ENCODE data around the gene UST. TPM values are rescaled to one million over a fixed set of nuclear protein-coding genes. Genes with fewer than 3 reads are reported as not detected.

Gene UST
- total RNA-seq, 2 experiments from 2014 or later, result 1.9 to 3.7 TPM

GRCh38 chr6:148999501-148999900, 252.7 kb downstream of the UST start:
- H3K9me3 ChIP-seq (ENCODE audit: control insufficient read depth in 1 of 2, insufficient read depth in 1 of 2, low read length in 2 of 2), result peaks cover 9 to 10% of the 10 kb centered on the region in 2 experiments
- CTCF ChIA-PET, result interaction anchor here (0.6 kb wide), 1 partner anchor 71 kb away, joined by 3 read pairs; no protein-coding TSS in a partner anchor
- H3K27me3 ChIP-seq (ENCODE audit: control insufficient read depth in 1 of 2, insufficient read depth in 2 of 2, low read length in 2 of 2), result no peaks in the 10 kb centered on the region
- Mint-ChIP-seq H3K4me1 (ENCODE audit: low read depth) (peaks cover 7% of the 10 kb centered on the region), H3K27ac (no peak overlapping the region), H3K27me3 (no peaks in the 10 kb centered on the region), H3K36me3 (ENCODE audit: low read depth) (peaks cover 6% of the 10 kb centered on the region), H3K4me3 (no peak overlapping the region), H3K9me3 (peaks cover 4% of the 10 kb centered on the region)
- POLR2A ChIA-PET, result no interaction called here
- intact Hi-C loops (cut with DNase I, micrococcal nuclease), result no loop called here
- no peak overlapping the region for H3K27ac ChIP-seq (ENCODE audit: low read depth in 1 of 2, low read length in 2 of 2)
- H3K36me3 ChIP-seq (ENCODE audit: insufficient read depth, low read length), result no peaks in the 10 kb centered on the region
- H3K4me3 ChIP-seq (ENCODE audit: low read length), result no peak overlapping the region
- DNase-seq (no peak), ATAC-seq (ENCODE audit: poor library complexity) (no peak)
- no peak for TF ChIP-seq CTCF (IDR thresholded peaks at IDR 0.05)
- peaks cover 9% of the 10 kb centered on the region for H3K4me1 ChIP-seq (ENCODE audit: insufficient read depth, low read length)

GRCh38 chr6:148999929-149000468, 253.2 kb downstream of the UST start:
- ChIA-PET CTCF (interaction anchor here (0.6 kb wide), 1 partner anchor 72 kb away, joined by 3 read pairs; no protein-coding TSS in a partner anchor), POLR2A (interaction anchor here (0.7 kb wide), 1 partner anchor 74 kb away, joined by 3 read pairs; no protein-coding TSS in a partner anchor)
- Mint-ChIP-seq H3K4me1 (ENCODE audit: low read depth) (peaks cover 7% of the 10 kb centered on the region), H3K27me3 (no peaks in the 10 kb centered on the region), H3K27ac (no peak overlapping the region), H3K36me3 (ENCODE audit: low read depth) (peaks cover 6% of the 10 kb centered on the region), H3K9me3 (peaks cover 4% of the 10 kb centered on the region), H3K4me3 (no peak overlapping the region)
- TF ChIP-seq CTCF (IDR thresholded peaks at IDR 0.05), result no peak
- DNase-seq (peak in 2 of 14 experiments; percentile 4 to 8), ATAC-seq (ENCODE audit: poor library complexity) (no peak)
- Histone ChIP-seq H3K9me3 (ENCODE audit: control insufficient read depth in 1 of 2, insufficient read depth in 1 of 2, low read length in 2 of 2) (peaks cover 9 to 10% of the 10 kb centered on the region in 2 experiments), H3K36me3 (ENCODE audit: insufficient read depth, low read length) (no peaks in the 10 kb centered on the region), H3K4me1 (ENCODE audit: insufficient read depth, low read length) (peaks cover 9% of the 10 kb centered on the region), H3K27me3 (ENCODE audit: control insufficient read depth in 1 of 2, insufficient read depth in 2 of 2, low read length in 2 of 2) (no peaks in the 10 kb centered on the region), H3K27ac (ENCODE audit: low read depth in 1 of 2, low read length in 2 of 2) (no peak overlapping the region), H3K4me3 (ENCODE audit: low read length) (no peak overlapping the region)
- intact Hi-C loops (cut with DNase I, micrococcal nuclease), result no loop called here

- H3K4me1 Mint-ChIP-seq (ENCODE audit: low read depth), result peaks cover 7% of the 10 kb centered on the region
- Histone ChIP-seq H3K4me3 (ENCODE audit: low read length) (no peak overlapping the region), H3K4me1 (ENCODE audit: insufficient read depth, low read length) (peaks cover 9% of the 10 kb centered on the region), H3K27ac (ENCODE audit: low read depth in 1 of 2, low read length in 2 of 2) (no peak overlapping the region), H3K9me3 (ENCODE audit: control insufficient read depth in 1 of 2, insufficient read depth in 1 of 2, low read length in 2 of 2) (peaks cover 9 to 10% of the 10 kb centered on the region in 2 experiments), H3K27me3 (ENCODE audit: control insufficient read depth in 1 of 2, insufficient read depth in 2 of 2, low read length in 2 of 2) (no peaks in the 10 kb centered on the region), H3K36me3 (ENCODE audit: insufficient read depth, low read length) (no peaks in the 10 kb centered on the region)
- no peak for DNase-seq
- no peak overlapping the region for H3K27ac Mint-ChIP-seq
- intact Hi-C loops (cut with DNase I, micrococcal nuclease), result no loop called here
- peaks cover 4% of the 10 kb centered on the region for H3K9me3 Mint-ChIP-seq
- H3K36me3 Mint-ChIP-seq (ENCODE audit: low read depth), result peaks cover 10% of the 10 kb centered on the region
- ChIA-PET CTCF (no interaction called here), POLR2A (no interaction called here)
- H3K27me3 Mint-ChIP-seq, result no peaks in the 10 kb centered on the region
- no peak overlapping the region for H3K4me3 Mint-ChIP-seq
- no peak for TF ChIP-seq CTCF (IDR thresholded peaks at IDR 0.05)
- ATAC-seq (ENCODE audit: poor library complexity), result no peak
These were observed 254.6 kb downstream of the UST start for GRCh38 chr6:149001422-149001821.

Measured in CD4-positive, alpha-beta T cell (primary cell).